Measurements from ENCODE around the gene ANKRD27. TPM values are rescaled to one million over a fixed set of nuclear protein-coding genes. Genes with fewer than 3 reads are reported as not detected.

Gene ANKRD27
- total and polyA plus RNA-seq, 11 donors = 5.8 to 47.5 (median 17.9) TPM

- peaks cover 0 to 23% (median 13%) of the 10 kb centered on the region in 9 donors for H3K27me3 ChIP-seq
- H3K27ac ChIP-seq = peak overlapping the region in 7 of 12 donors; percentile 49 to 94 (median 91)
- intact Hi-C loops (cut with DNase I) = loop anchor here in 1 of 10 donors (10.0 kb wide), 1 partner anchor 92 kb away; the partner anchor contains the start of gene PDCD5
- H3K36me3 ChIP-seq = peaks cover 0 to 3% (median 0%) of the 10 kb centered on the region in 9 donors
- no peaks in the 10 kb centered on the region for H3K9me3 ChIP-seq
- peaks cover 0 to 51% (median 33%) of the 10 kb centered on the region in 12 donors for H3K4me1 ChIP-seq
- TF ChIP-seq POLR2A (IDR thresholded peaks at IDR 0.05) = no peak
- TF ChIP-seq, protein P1, sequence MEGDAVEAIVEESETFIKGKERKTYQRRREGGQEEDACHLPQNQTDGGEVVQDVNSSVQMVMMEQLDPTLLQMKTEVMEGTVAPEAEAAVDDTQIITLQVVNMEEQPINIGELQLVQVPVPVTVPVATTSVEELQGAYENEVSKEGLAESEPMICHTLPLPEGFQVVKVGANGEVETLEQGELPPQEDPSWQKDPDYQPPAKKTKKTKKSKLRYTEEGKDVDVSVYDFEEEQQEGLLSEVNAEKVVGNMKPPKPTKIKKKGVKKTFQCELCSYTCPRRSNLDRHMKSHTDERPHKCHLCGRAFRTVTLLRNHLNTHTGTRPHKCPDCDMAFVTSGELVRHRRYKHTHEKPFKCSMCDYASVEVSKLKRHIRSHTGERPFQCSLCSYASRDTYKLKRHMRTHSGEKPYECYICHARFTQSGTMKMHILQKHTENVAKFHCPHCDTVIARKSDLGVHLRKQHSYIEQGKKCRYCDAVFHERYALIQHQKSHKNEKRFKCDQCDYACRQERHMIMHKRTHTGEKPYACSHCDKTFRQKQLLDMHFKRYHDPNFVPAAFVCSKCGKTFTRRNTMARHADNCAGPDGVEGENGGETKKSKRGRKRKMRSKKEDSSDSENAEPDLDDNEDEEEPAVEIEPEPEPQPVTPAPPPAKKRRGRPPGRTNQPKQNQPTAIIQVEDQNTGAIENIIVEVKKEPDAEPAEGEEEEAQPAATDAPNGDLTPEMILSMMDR (IDR thresholded peaks at IDR 0.05) = no peak
- DNase-seq = peak in 1 of 5 donors; percentile 68
- peak overlapping the region; percentile 79 to 100 (median 88) for H3K4me3 ChIP-seq
- ATAC-seq = peak in 1 of 4 donors; percentile 2
- WGBS, 4 donors = 1 to 5% (median 3%) methylated on average over 20 to 93 of the region's 93 CpGs
These were observed 1.4 kb upstream of the ANKRD27 start for GRCh38 chr19:32676186-32676894.

DNA sequence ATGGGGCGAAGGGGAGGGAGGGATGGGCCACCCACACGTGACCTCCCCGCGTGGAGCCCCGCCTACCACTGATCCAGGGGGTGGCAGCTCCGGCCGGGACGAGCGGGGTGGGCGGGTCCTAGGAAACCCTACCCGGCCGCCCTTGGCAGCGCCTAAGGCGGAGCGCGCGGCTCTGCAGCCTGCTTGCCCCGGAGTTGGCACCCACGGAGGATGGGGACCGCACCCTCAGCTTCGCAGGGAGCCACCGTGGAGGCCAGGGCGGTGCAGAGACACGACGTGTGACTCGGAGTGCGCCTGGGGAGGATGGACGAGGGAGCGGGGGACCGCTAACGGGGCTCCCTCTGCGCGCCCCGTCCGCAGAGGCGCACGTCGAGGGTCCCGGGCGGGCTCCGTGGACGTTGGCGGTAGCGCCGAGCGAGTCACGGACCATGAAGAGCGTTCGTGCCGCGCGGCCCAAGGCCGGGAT is 773 bp upstream of the ANKRD27 start, which contains the start of gene RGS9BP:
RGS9BP (plus strand) TSS at position 129 of the 466 bp plus-strand sequence. CDS start 416 bp downstream, outside the sequence.
- Histone ChIP-seq H3K9me3 (no peaks in the 10 kb centered on the region), H3K4me1 (peaks cover 0 to 57% (median 33%) of the 10 kb centered on the region in 12 donors), H3K4me3 (peak within 1 kb of the TSS; percentile 79 to 100 (median 88)), H3K27ac (peak within 1 kb of the TSS; percentile 51 to 94 (median 88)), H3K27me3 (peaks cover 0 to 23% (median 13%) of the 10 kb centered on the region in 9 donors), H3K36me3 (peaks cover 0 to 3% (median 0%) of the 10 kb centered on the region in 9 donors)
- WGBS, 4 donors = 2 to 6% (median 3%) methylated on average over 22 to 53 of the region's 53 CpGs
- no peak for TF ChIP-seq POLR2A (IDR thresholded peaks at IDR 0.05)
- TF ChIP-seq, protein P1 (IDR thresholded peaks at IDR 0.05) = no peak
- DNase-seq (peak; percentile 88 to 93 (median 92)), ATAC-seq (peak; percentile 80 to 88 (median 86))
- intact Hi-C loops (cut with DNase I) = loop anchor here in 1 of 10 donors (10.0 kb wide), 1 partner anchor 91 kb away; the partner anchor contains the start of gene PDCD5

DNA sequence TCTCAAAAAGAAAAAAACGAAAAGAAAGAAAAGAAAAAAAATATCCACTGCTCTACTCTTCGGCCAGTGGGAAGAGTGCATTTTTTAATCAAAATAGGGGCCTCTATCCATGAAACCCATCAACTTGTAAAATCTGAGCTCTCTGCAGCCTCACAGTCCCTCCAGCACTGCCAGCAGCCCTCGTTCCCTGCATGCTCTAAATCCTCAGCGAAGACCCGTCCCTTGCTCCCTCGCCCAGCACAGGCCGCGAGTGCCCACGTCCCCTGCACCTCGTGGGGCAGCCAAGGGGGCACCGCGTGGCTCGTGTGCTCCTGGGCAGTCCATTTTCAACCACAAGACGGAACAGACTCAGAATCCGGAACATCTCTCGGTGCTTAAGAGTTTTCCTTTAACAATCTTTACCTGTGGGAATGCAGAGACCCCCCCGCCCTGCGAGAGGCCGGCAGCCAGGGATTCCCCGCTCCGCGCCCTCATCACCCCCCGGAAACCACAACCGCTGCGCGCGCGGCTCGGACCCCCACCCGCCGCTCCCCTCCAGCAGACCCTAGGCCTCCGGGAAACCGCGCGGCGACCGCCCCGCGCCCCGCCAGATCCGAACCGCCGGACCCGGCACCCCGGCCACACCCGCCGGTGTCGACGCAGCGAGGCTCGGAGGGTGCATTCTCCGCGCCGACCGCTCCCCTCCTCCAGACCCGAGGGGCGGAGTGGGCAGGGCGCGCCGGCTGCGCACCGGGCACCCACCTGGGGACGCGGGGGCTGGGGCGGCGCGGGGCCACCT is 638 bp downstream of the ANKRD27 start:
- Histone ChIP-seq H3K4me3 (peak overlapping the region; percentile 79 to 100 (median 88)), H3K9me3 (no peaks in the 10 kb centered on the region), H3K36me3 (peaks cover 0 to 3% (median 0%) of the 10 kb centered on the region in 9 donors), H3K27ac (peak overlapping the region in 11 of 12 donors; percentile 82 to 94 (median 87)), H3K4me1 (peaks cover 0 to 70% (median 35%) of the 10 kb centered on the region in 12 donors), H3K27me3 (peaks cover 0 to 23% (median 13%) of the 10 kb centered on the region in 9 donors)
- ATAC-seq (no peak), DNase-seq (no peak)
- no peak for TF ChIP-seq POLR2A (IDR thresholded peaks at IDR 0.05)
- TF ChIP-seq, protein P1 (IDR thresholded peaks at IDR 0.05) = peak in 1 of 12 donors; percentile 3
- WGBS, 4 donors = 2 to 3% (median 2%) methylated on average over 37 to 67 of the region's 67 CpGs
- intact Hi-C loops (cut with DNase I) = loop anchor here in 1 of 10 donors (10.0 kb wide), 1 partner anchor 90 kb away; the partner anchor contains the start of gene PDCD5

Data from heart left ventricle (tissue), 16 donors.